HPDE6-E6E7 (cell line): ENCODE data around the gene BEAN1.

Source experiments
- DNase-seq: peaks from one replicate; pipeline ENCODE4 v3.0.0; 2011; ENCODE audit warnings: missing footprints; ENCODE audit errors: extremely low spot score

The BEAN1 gene

DNA sequence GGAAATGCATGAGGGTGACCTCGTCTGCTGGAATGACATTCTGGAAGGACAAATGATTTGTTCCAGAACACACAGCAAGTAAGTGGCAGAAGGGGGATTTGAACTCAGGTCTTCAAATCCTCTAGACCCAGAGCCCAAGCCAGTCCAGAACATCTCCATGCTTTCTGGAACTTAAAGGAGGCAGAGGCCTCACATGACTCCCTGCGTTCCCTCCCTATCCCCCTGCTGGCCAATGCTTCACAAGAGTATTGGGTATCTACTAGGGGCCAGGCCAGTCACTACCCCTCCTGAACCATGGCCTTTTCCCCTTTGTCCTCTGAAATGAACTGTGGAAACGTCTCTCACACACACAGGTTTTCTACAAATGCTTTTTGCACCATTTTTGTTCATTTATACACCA, 7.6 kb upstream of the BEAN1 start:
- DNase-seq: no peak

GRCh38 chr16:66420396-66420795, 6.7 kb upstream of the BEAN1 start:
- DNase-seq: no peak

- DNase-seq: no peak
Measured at GRCh38 chr16:66421891-66422290, 5.2 kb upstream of the BEAN1 start.

GRCh38 chr16:66422366-66422765, 4.7 kb upstream of the BEAN1 start:
- no peak for DNase-seq

GRCh38 chr16:66423177-66423576, 3.9 kb upstream of the BEAN1 start:
- DNase-seq: no peak

DNA sequence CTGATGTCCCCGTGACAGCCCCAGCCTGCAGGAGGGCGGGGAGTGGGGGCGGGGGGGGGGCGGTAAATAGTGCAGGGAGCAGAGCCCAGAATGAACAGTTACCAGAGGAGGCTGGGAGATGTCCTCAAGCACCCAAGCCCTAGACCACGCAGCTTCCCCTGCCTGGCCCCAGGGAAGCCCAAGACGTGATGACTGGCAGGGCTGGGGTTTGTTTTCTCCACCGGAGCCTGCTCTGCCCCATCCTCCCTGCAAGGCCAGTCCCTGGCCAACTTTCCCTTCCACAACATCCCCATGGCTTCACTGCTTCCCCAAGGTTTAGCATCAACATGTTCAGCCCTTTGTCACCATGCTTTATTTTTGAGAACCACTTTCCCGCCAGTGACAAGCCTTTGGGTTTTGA, 1.4 kb upstream of the BEAN1 start:
- DNase-seq: no peak

- no peak for DNase-seq
Measured at GRCh38 chr16:66426112-66427035, 721 bp upstream of the BEAN1 start.

DNA sequence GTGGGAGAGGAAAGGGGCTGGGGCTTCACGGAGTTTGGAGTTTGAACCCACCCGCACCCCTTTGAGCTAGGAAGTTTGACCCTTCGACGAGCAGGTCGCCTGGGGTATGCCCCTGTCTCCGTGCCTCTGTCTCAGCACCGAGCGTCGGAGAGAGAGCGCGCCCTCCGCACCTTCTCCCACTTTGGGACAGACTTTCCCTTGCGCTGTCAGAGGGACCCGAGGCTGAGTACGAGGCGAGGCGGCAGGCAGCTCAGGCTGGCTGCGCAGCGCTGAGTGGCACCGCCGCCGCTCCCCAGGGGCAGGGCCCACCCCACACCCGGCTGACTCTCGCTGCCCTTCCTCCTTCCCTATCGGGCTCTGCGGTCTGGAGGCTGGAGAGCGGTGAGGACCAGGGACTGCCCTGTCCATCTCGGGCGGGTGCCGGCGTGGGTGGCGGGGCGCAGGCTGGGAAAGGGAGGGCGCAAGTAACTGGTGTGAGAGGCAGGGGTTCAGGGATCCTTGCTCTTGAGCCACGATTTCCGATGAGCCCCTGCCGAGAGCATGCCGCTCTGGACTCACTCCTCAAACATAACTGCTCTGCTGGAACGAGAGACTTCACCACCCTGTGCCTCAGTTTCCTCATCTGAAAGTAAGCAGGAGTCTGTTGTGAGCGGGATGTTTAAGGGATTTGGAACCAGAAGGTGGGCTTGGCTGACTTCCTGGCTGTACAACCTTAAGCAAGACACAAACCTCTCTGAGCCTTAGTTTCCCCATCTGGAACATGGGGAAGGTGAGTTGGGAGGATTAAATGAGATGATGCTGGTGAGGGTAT, 981 bp downstream of the BEAN1 start:
- DNase-seq: no peak

DNA sequence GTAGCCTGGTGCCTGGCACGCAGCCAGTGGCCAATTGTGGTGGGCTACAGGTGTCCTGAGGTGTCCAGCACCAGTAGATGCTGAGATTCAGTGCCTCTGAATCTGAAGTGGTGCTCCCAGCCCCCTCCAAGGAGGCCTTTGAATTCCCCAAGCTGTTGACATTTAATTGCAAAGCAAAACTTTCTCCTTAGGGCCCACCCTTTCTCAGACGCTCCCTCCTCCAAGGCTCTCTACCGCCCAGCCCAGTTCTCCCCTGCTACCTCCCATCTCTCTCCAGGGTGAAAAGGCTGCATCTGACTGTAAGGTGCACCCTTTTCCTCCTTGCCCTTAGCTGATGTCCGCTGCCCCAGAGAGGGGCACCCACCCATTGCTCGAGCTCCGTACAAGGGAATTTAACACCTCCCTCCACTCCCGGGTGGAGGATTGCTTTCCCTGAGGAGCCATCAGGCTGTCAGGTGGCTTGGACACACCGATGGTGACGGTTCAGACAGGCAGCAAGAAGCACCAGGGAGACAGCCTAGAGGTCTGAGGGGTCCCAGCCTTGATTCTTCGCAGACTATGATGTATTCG, 1.7 kb downstream of the BEAN1 start:
- no peak for DNase-seq

GRCh38 chr16:66429290-66429962, 2.3 kb downstream of the BEAN1 start:
- DNase-seq: no peak

- DNase-seq: no peak
Measured at GRCh38 chr16:66430214-66430613, 3.1 kb downstream of the BEAN1 start.

DNA sequence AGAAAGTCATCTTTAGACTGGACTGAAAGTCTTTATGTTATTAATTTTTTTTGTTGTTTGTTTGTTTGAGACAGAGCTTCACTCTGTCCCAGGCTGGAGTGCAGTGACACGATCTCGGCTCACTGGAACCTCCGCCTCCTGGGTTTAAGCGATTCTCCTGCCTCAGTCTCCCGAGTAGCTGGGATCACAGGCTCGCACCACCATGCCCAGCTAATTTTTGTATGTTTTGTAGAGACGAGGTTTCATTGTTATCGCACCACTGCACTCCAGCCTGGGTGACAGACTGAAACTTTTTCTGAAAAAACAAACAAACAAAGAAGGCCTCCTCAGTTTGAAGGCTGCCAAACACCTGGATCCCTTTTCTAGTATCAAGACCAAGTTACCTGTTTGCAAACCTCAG, 4.7 kb downstream of the BEAN1 start:
- DNase-seq: no peak

- no peak for DNase-seq
Measured at GRCh38 chr16:66432429-66432828, 5.3 kb downstream of the BEAN1 start.

DNA sequence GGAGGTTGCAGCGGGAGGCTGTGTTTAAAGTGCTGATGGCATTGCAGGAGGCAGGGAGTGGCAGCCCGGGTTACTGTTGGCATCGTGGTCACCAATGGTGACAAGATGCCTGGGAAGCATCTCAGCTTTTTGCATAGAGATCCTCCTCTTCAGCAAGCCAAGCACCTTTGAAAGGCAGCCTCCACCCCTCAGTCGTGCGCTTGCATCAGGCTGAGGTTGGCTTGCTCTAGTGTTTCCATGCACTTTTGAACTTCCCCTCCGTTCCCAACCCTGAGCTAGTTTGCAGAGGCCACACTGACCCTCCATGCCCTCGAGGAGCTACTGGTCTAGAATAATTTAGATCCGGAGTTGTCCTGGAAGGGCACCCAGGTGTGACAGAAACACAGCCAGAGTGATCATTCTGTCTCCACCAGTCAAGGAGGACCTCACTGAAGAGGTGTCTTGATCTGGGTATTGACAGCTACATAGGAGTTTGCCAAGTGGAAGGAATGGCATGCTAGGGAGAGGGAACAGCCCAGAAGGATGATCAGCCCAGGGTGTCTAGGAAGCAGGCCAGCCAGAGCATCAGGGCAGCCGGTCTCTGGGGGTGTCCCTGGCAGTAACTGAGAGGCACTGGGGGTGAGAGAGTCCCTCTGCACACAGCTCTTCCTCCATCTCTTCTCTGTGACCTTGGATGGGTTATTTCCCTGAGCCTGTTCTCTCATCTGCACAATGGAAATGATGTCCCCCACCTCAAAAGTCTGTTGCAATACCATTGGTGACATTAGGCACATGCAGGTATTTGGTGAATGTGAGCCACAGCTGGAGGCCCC, 7.7 kb downstream of the BEAN1 start:
- no peak for DNase-seq

DNA sequence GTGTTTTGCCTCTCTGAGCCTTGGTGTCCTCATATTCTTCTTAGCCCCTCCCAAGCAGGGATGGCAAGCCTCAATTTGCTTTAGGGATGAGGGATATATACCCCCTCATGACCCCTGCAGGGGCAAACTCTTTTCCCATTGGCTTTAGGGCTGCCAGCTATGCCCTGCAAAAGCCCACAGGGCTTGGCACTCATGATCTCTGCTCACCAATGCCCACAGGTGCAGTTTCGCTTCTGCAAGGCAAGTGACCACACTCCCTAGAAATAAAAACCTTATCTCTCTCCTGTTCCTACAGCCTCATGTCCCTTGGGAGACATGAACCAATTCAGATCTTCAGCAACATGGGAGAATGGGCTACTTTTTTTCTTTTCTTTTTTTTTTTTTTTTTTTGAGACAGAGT, 8.8 kb downstream of the BEAN1 start:
- DNase-seq: no peak

DNA sequence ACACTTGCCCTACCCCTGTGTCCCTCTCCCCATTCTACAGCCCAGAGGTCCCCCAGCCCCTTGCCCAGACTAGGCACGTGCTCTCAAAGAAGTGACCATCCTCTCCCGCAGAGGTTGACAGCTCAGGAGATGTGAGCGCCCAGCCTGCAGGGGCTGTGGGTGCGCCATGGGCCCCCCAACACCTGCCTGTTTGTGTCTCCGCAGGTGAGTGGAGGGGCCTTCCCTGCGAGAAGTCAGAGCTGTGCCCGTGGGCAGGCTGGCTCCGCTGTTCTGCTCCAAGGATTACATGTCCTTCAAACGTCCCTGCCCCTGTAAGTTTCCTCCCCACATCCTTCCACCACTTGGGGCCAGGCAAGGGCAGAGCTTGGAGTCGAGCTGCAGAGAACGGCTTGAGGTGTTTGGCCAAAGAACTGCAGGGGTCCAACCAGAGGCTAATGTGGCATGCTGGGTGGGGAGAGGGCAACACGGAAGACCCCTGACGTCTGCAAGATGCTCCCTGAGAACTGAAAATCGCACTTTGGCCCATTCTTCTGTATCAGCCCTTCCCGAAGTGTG, 10.4 kb downstream of the BEAN1 start:
- no peak for DNase-seq

DNA sequence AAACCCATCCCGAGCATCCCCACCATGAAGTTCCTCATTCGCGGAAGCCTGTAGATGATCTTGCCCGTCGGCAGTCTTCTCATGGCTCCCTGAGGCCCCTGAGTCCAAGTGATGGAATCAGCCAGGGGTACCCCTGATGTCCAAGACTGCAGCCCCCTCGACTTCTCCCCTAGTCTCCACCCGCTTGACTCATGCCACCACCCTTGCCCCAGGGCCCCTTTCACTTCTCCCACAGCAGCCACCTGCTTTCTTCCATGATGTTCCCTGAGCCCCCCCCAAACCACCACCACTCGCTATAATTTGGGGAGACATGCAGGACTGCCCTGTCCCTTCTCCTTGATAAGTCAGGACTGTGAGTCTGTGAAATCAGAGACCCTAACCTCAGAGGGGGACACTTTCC, 11.4 kb downstream of the BEAN1 start:
- DNase-seq: no peak

- DNase-seq: no peak
Measured at GRCh38 chr16:66439051-66439730, 12.1 kb downstream of the BEAN1 start.

- no peak for DNase-seq
Measured at GRCh38 chr16:66440271-66440802, 13.2 kb downstream of the BEAN1 start.

- DNase-seq: no peak
Measured at GRCh38 chr16:66440970-66441369, 13.9 kb downstream of the BEAN1 start.
